T-helper 9 cell (primary cell): ENCODE measurements around the gene GRIP2.

Source experiments
- DNase-seq: peaks from one replicate; pipeline ENCODE4 v3.0.0-alpha.2; 2020

Gene GRIP2

GRCh38 chr3:14538451-14539088, 1.6 kb downstream of the GRIP2 start:
- no peak for DNase-seq

- DNase-seq, result no peak
Observed at GRCh38 chr3:14537590-14538450, 2.3 kb downstream of the GRIP2 start.

GRCh38 chr3:14536837-14537589, 3.1 kb downstream of the GRIP2 start:
- DNase-seq, result no peak

GRCh38 chr3:14536055-14536815, 3.9 kb downstream of the GRIP2 start:
- DNase-seq, result no peak

GRCh38 chr3:14535616-14536015, 4.5 kb downstream of the GRIP2 start:
- DNase-seq, result no peak

- DNase-seq, result no peak
Observed at GRCh38 chr3:14534516-14535191, 5.5 kb downstream of the GRIP2 start.

- DNase-seq, result no peak
Observed at GRCh38 chr3:14533457-14533958, 6.6 kb downstream of the GRIP2 start.

- DNase-seq, result no peak
Observed at GRCh38 chr3:14532691-14533456, 7.3 kb downstream of the GRIP2 start.

GRCh38 chr3:14531856-14532395, 8.2 kb downstream of the GRIP2 start:
- DNase-seq, result no peak

- DNase-seq, result no peak
Observed at GRCh38 chr3:14528081-14528480, 12.1 kb downstream of the GRIP2 start.

GRCh38 chr3:14525685-14526631, 14.2 kb downstream of the GRIP2 start:
- DNase-seq, result no peak

GRCh38 chr3:14524920-14525660, 15.1 kb downstream of the GRIP2 start:
- DNase-seq, result no peak

GRCh38 chr3:14524311-14524711, 15.8 kb downstream of the GRIP2 start:
- no peak for DNase-seq

GRCh38 chr3:14523792-14524191, 16.4 kb downstream of the GRIP2 start:
- DNase-seq, result no peak

- no peak for DNase-seq
Observed at GRCh38 chr3:14522768-14523167, 17.4 kb downstream of the GRIP2 start.

GRCh38 chr3:14522129-14522691, 17.9 kb downstream of the GRIP2 start:
- DNase-seq, result no peak

GRCh38 chr3:14521611-14522010, 18.5 kb downstream of the GRIP2 start:
- no peak for DNase-seq

- no peak for DNase-seq
Observed at GRCh38 chr3:14520967-14521366, 19.2 kb downstream of the GRIP2 start.

- no peak for DNase-seq
Observed at GRCh38 chr3:14520149-14520548, 20.0 kb downstream of the GRIP2 start.
